GM19395 (cell line): ENCODE data around the gene SCNN1B.
"Not testable (repeated sequence)": the region's sequence is repeated elsewhere in the genome, so short reads cannot be mapped to it uniquely, and the experiment has no call there.

Experiments
- ATAC-seq: cut with Tn5 transposase; IDR thresholded peaks from one replicate; pipeline ENCODE4 v1.9.1; 2021; ENCODE audit warnings: mild to moderate bottlenecking, moderate library complexity; ENCODE audit not compliant: unreplicated experiment

Gene SCNN1B

DNA sequence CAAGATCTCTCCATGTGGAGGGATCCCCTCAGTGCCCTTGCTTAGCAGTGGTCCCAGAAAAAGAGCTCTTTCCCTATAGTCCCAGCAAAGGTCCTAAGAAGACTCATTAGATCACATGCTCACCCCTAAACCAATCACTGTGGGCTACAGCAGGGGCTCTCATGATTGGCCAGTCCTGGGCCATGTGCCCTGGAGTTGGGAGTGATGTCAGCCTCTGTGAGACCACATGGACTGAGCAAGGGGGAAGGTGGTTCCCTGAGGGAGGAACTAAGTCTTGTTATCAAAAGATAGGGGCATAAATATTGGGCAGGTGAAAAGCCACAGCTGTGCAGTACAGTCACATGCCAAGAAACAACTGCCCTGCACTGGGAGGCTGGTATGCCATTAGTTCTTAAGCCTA lies 51.3 kb downstream of the SCNN1B start:
- ATAC-seq = no peak

DNA sequence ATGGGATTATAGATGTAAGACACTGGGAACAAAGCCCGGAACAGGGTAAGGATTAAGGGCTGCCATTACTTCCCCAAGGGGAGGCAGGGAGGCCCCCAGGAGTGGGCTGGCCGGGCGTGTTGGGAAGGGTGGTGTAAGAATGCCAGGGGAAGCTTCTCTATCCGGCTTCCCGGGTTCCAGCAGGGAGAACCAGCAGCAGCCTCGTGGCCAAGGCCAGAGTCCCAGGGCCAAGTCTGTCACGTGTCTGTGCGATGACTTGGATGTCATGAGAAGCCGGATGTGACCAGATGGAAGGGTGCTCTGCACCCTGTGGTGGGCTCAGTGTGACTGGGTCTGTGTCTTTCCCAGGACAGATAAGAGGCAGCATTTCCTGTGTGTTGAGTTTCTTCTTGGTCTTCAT lies 52.1 kb downstream of the SCNN1B start:
- ATAC-seq = no peak

DNA sequence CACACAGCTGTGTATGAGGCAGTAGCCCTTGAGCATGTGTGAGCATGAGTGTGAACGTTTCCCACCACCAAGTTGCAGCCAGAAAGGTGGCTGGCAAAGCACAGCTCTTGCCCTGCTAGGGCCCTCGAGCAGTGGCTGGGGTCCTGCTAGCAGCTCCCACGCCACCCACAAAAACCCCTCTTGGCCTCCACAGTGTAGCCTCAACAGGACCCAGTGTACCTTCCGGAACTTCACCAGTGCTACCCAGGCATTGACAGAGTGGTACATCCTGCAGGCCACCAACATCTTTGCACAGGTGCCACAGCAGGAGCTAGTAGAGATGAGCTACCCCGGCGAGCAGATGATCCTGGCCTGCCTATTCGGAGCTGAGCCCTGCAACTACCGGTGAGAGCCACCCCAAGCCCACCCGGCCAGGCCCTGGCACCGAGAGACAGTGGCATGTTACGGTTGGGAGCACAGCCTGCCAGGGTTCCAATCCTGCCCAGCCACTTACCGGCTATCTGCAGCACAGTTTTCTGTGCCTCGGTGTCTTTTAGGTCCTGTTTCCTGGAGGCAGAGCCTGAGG lies 53.1 kb downstream of the SCNN1B start:
- no peak for ATAC-seq

DNA sequence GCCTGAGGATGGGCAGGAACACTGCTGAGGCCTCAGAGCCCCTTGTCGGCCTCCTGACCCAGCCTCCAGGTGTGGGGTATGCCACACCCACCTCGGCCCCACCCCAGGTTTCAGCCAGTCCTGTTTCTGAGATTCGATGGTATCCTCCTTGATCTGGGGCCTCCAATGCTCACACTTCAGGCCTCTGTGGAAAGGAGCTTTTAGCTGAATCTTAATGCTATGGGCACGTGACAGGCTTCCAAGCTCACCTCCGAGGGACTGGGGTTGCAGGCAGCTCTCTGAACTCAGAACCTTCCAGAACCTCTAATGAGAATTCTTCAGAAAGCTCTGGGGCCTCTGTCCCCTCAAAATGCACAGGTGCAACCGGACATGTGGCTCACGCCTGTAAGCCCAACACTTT lies 54.8 kb downstream of the SCNN1B start:
- no peak for ATAC-seq

DNA sequence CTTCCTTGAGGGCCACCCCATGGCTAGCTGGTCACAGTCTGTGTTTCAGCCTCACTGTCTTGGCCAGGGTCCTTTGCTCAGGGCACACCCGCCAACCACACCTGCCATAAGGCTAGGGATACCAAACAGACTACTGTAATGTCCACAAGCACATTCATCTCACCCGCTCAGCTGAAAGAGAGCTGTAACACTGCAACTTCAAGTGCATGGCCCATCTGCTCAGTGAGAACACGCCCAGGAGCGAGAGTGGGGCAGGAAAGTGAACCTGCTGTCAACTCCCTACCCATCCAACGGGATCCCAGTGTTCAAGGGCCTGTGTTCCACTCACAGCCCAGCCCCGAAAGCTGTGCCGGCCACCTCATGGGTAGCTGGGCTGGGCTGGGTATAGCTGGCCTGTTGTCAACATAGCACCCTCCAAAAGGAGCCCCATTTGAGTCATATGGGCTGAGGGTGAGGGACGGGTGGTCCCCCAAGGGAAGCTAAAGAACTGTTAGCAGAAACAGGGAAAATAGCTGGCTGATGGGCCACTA lies 55.7 kb downstream of the SCNN1B start:
- no peak for ATAC-seq

DNA sequence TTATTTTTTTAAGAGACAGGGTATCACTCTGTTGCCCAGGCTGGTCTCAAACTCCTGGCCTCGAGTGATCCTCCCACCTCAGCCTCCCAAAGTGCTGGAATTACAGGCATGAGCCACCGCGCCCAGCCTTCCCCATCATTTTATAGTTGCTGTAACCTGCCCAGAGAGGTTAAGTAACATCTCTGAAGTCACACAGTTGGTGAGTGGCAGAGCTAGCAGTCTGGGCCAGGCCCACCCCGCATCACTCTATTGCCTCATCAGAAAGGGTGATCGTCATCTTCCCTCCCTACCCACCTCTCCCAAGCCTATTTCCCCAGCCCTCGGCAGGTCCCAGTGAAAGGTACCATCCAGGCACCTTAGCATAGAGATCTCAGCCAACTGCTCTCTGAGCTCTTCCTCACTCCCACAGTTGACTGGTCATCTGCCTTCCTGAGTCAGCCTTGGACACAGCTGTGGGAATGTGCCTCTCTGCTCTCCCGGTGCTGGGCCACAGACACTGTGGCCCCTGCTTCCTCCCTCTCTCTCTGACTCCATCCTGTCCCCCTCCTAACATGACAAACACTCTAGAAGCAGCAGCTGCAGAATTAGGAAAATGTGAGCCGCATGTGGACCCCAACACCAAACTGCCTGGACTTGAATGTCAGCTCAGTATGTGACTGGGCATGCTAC lies 57.1 kb downstream of the SCNN1B start:
- ATAC-seq = no peak

DNA sequence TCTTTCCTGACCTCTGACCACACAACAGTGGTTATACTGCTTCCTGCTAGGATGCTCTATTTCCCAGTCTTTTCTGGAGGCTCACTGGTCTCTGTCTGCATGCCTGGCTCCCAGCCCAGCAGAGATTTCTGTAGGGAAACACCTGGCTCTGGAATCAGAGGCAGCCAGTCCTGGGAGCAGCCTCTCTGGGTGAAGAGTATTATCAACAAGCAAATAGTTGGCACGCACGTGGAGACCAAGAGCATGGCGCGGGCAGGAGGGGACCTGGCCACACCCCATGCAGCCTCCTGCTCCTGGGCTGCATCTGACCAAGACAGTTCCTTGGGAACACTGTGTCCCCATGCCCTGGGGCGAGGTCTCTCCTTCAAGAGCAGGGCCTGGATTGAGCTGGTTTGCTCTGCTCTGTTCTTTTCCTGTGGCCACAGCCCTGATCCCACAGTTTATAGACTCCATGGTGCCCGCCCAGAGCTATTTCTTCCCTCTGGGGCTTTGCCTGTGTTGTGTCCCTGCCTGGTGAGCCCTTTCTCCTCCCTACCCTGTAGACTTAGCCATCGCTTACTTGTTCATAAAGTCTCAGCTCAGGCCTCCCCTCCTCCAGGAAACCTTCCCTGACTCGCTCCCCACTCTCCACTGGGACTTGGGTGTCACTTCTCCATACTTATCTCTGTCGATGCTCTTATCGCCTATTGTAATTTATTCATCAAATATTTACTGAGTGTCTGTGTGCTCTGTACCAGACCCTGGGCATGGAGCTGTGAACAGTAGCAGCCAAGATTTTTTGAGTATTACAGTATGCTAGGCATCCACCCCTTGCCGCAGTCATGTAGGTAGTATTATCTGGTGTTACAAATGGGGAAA lies 60.6 kb downstream of the SCNN1B start:
- ATAC-seq = no peak

DNA sequence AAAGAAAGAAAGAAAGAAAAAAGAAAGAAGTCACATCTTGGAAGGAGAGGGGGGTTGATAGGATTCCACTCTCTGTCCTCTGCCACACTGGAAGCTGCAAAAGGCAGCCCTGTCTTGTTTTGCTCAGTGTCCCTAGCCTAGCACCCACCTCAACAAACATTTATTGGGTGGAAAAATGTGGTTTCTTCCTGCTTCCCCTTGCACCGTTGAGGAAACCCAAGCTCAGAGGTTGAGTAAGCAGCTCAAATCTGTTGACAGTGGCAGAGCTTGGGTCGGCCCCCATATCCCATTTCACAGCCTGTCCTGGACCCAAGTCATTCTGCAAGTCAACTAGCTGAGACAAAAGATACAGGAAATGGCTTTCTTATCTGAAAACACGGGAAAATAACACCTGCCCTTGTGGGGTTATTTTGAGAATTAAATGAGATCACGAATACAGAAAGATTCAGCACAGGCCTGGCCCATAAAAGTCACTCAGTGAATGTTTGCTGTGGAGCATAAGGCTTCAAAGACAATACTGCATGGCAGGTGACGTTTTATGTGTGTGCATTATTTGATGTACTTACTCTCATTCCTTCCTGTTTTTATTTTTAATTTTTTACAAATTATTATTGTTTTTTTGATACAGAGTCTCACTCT lies 63.6 kb downstream of the SCNN1B start:
- ATAC-seq = no peak

DNA sequence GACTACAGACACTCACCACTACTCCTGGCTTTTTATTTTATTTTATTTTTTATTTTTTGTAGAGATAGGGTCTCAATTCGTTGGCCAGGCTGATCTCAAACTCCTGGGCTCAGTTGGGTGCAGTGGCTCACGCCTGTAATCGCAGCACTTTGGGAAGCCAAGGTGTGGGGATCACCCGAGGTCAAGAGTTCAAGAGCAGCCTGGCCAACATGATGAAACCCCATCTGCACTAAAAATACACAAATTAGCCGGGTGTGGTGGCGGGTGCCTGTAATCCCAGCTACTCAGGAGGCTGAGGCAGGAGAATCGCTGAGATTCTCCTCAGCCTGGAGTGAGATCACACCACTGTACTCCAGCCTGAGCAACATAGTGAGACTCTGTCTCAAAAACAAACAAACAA lies 64.2 kb downstream of the SCNN1B start:
- not testable (repeated sequence) for ATAC-seq

DNA sequence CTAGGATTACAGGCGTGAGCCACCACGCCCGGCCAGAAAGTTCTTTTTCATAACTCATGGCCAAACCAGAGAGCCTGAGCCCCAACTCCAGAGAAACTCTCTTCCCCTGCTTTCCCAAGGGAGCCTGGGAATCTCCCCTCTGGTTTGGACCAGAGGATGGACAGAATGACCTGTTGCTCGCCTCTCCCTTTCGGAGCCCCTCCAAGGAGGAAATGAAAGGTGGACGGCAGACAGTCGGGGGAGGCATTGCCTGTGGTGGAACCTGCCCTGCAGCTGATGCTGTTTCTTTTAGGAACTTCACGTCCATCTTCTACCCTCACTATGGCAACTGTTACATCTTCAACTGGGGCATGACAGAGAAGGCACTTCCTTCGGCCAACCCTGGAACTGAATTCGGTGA lies 65.5 kb downstream of the SCNN1B start:
- ATAC-seq = no peak

DNA sequence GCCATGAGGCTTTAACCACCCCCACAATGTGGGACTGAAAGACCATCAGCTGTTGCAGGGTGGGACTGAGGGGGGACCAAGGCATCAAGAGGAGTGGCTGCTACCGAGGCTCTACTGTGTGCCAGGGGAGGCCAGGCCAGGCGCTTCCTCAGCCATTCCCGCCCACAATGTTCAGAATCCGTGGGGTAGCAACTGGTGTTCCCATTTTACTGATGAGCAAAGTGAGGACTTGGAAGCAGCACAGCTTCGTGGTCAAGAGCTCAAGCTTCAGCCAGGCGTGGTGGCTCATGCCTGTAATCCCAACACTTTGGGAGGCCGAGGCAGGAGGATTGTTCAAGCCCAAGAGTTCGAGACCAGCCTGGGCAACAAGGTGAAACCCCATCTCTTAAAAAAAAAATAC lies 65.9 kb downstream of the SCNN1B start:
- ATAC-seq = no peak

DNA sequence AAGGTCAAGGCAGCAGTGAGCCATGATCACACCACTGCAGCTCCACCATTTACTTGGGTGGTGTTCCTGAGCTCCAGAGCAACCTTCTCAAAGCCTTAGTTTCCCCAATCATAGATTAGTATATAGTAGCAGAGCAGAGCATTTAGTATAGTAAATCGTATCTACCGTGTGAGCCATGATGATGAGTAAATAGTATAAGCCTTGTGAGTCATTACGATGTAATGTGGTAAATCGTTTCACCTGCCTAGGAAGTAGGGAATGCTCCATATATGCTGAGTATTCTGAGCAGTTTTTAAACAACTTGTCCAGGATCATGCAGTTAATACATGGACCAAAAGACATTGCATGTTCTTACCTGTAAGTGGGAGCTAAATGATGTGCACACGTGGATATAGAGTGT lies 66.4 kb downstream of the SCNN1B start:
- no peak for ATAC-seq

DNA sequence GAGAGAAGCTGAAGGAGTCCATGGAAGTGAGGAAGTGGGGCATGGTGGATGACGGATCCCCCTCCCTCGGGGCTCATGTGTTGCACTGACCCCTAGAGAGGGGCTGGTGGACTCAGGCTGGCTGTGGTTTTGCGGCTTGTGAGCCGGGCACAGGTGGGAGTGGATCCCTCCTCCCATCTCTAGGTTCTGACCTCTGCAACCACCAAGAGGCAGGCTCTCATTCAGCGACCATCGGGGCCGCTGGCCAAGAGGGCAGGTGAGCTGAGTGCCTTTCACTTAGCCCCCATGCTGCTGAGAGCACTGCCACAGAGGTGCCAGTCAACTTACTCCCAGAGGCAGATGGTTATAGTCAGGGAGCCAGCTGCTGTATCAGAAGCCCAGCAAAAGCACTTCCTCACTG lies 67.3 kb downstream of the SCNN1B start:
- no peak for ATAC-seq

DNA sequence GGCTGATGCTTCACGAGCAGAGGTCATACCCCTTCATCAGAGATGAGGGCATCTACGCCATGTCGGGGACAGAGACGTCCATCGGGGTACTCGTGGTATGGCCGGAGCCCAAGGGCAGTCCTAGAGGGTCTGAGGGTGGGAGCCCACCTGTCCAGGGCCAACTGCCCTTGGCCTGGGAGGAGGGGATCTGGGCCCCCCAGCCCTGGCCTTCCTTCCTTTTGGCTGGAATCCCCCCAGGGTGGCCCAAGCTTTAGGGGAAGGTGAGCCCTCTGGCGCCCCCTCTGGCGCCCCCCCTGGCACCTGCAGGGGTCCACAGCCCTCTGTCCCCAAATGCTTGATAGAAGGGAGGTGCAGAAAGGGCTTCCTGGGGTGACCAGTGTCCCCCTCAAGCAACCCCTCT lies 69.3 kb downstream of the SCNN1B start:
- ATAC-seq = no peak

DNA sequence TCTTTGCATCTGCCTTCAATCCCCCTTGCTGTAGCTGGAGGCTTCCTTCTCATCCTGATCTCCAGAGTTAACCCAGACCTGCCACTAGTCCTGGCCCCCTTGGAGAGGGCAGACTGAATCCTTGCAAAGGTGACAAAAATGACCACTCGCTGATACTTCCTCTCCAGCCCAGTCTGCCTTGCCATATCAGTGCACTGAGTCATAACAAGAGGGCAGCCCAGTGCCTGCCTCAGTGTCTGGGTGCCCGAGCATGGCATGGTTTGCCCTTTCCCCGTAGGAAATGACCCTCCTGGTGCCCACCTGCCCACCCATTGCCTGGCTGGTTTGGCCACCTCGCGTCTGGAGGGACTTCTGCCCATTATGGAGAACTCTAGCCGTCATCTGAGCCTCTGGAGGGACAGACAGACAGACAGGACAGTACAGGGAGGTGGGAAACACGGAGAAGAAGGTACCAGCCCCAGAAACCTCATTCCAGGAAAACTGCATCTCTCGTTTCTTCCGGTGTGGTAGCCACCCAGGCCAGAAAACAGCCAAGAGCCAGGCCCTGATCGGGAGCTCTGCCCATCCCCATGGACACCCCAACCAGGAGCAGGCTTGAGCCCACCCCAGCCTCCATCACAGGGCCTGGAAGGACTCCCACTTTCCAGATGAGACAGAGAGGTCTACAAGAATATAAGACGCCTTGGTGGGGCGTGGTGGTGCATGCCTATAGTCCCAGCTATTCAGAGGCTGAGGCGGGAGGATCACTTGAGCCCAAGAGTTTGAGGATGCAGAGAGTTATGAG lies 71.5 kb downstream of the SCNN1B start:
- ATAC-seq = no peak

DNA sequence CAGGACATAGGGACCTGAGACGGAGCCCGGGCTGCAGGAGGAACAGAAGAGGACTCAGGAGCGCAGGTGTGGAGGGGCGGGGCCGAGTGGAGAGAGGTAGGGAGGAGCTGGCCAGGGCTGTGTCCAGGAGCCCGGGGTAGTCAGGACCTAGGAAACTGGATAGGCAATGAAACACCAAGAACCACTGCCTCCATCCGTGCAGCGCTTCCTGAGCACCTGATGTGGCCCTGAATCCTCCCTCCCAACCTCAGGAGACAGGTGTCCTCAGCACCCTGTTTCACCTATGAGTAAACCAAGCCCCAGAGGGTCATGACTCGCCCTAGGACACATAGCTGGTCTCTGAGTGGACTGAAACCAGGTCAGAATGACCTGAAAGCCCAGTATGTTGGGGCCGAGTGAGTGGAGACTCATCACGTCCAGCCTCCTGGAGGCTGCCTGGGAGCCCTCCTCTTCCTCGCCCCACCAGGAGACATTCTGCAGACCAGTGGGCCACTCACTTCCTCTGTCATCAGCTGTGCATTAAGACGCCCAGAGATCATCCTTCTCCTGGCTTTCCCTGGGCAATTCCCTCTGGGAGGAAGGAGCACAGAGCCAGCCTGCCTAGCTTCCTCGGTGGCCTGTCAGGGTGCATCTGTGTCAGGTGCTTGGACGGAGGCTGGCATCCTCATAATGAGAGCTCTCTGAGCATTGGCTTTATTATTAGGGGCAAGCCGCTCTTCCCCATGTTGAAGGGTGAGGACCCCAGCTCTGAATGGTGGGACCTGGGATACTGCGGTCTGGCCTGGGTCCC lies 72.8 kb downstream of the SCNN1B start:
- no peak for ATAC-seq

DNA sequence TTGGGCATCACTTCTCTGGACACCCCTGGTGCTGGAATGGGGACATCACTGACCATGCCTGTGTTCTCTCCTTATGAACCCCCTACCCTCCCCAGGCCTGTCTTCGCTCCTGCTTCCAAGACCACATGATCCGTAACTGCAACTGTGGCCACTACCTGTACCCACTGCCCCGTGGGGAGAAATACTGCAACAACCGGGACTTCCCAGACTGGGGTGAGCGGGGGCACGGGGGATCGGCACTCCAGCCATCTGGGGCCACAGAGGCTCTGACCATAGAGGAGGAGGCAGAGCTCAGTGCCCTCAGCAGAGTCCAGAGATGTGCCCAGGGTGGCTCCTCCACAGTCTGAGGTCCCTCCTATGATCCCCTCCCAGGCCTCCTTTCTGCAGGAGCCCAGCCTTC lies 73.5 kb downstream of the SCNN1B start:
- ATAC-seq = no peak

DNA sequence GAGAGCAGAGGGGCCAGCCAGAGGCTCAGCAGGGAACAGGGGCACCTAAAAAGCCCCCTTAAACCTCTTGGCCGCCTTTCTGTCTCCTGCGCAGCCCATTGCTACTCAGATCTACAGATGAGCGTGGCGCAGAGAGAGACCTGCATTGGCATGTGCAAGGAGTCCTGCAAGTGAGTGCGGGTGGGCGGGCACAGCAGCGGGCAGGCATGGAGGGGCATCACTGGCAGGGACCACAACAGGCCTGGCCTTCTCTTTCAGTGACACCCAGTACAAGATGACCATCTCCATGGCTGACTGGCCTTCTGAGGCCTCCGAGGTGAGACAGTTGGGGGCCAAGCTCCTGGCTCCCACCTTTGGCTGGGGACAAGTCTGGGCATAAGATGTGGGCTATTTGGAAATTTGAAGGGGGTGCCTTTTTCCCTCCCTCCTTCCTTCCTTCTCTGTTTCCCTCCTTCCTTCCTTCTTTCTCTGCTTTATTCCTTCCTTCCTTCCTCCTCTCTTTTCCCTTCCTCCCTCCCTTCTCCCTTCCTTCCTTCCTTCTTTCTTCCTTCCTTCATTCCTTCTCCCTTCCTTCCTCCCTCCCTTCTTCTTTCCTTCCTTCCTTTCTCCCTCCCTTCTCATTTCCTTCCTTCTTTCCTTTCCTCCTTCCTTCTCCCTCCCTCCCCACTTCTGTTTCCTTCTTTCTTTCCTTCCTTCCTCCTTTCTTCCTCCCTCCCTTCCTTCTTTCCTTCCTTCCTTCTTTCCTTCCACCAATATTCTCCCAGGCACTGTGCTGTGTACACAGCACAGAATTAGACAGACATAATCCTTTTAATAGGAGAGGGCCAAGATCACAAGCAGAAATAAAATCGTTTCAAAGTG lies 75.2 kb downstream of the SCNN1B start:
- no peak for ATAC-seq

DNA sequence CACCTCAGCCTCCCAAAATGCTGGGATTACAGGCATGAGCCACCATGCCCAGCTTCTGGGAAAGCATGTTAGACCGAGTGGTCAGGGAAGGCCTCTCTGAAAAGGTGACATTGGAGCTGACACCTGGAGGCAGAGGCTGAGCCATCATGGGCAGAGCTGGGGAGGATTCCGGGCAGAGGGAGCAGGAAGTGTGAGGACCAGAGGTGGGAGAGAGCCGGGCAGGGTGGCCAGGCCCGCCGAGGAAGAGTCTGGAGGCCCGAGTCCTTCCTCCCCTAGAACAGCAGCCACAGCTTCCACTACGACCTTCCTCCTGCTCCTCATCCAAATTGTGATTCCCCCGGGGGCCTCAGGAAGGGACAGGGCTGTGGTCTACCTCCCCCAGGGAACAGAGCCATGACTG lies 76.2 kb downstream of the SCNN1B start:
- no peak for ATAC-seq
